ENCODE data around the gene MICAL3. TPM values are rescaled to one million over a fixed set of nuclear protein-coding genes. Genes with fewer than 3 reads are reported as not detected.

MICAL3 gene
- total and polyA plus RNA-seq, 9 of the 15 experiments (the other 6 are each of a cell fraction or from before 2014, with no cell fraction given), result 0.53 to 32.1 (median 12.3) TPM

DNA sequence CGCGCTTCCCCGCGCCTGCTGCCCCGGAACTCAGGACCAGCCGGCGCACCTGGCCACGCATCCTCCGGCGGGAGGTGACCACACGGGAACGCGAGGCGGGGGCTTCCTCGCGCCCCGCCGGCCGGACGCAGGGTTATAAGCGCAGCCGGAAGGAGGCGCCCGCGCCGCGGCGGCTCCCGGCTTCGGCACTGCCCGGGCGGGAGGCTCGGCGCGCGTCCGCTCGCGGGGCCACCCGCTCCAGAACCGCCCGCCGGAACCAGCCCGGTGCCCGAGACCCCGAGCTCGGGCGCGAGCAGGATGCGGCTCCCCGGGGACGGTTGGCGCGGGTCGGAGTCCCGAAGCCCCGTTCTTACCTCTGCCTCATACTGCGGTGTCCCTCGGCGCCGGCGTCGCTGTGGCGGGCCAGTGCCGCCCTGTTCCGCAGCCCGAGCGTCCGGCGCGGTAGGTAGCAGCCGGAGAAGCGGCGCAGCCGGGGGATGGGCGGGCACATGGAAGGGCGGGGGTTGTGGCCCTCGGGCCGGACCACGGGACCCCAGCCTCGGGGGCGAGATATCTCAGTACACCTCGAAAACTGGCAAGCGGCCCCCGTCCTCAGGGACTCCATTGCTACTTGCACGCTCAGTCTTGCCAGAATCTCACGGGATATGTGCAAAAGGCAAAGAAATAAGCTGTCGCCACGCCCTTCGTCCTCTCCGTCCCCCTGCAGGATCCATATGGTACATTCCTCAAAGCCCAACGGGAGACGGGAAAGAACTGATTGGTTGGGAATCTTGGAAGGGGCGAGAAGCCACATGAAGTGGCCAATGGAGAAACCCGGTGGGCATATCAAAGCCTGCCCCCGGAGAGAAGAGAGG is 23.1 kb downstream of the MICAL3 start (continued):
- peak in 2 of 3 experiments; percentile 45 to 59 for TF ChIP-seq YY1 (IDR thresholded peaks at IDR 0.05; ENCODE audit: borderline replicate concordance in 1 of 3, control insufficient read depth in 1 of 3, extremely low read depth in 1 of 3, insufficient read depth in 3 of 3, insufficient read length in 1 of 3, insufficient replicate concordance in 2 of 3, low read depth in 1 of 3, low read length in 2 of 3)
- peak; percentile 97 for TF ChIP-seq KLF1 (tag; IDR thresholded peaks at IDR 0.05)
- TF ChIP-seq EP300 (IDR thresholded peaks at IDR 0.05; ENCODE audit: low read length), result peak; percentile 4; the same call in 1 of the 2 replicates
- peak; percentile 83 for TF ChIP-seq CBX1 (IDR thresholded peaks at IDR 0.05; ENCODE audit: low read depth)
- TF ChIP-seq HNRNPH1 (optimal IDR thresholded peaks at IDR 0.05; ENCODE audit: low read depth, low read length), result no peak
- 0 out of 2 replicates have a peak, but pooled peaks have one; percentile 6 for TF ChIP-seq RFX5 (IDR thresholded peaks at IDR 0.05; ENCODE audit: low read depth, low read length)
- 0 out of 2 replicates have a peak, but pooled peaks have one; percentile 34 for TF ChIP-seq ZBTB1 (CRISPR knock-in tag; IDR thresholded peaks at IDR 0.05; ENCODE audit: borderline replicate concordance, low read depth)
- TF ChIP-seq, protein P1, sequence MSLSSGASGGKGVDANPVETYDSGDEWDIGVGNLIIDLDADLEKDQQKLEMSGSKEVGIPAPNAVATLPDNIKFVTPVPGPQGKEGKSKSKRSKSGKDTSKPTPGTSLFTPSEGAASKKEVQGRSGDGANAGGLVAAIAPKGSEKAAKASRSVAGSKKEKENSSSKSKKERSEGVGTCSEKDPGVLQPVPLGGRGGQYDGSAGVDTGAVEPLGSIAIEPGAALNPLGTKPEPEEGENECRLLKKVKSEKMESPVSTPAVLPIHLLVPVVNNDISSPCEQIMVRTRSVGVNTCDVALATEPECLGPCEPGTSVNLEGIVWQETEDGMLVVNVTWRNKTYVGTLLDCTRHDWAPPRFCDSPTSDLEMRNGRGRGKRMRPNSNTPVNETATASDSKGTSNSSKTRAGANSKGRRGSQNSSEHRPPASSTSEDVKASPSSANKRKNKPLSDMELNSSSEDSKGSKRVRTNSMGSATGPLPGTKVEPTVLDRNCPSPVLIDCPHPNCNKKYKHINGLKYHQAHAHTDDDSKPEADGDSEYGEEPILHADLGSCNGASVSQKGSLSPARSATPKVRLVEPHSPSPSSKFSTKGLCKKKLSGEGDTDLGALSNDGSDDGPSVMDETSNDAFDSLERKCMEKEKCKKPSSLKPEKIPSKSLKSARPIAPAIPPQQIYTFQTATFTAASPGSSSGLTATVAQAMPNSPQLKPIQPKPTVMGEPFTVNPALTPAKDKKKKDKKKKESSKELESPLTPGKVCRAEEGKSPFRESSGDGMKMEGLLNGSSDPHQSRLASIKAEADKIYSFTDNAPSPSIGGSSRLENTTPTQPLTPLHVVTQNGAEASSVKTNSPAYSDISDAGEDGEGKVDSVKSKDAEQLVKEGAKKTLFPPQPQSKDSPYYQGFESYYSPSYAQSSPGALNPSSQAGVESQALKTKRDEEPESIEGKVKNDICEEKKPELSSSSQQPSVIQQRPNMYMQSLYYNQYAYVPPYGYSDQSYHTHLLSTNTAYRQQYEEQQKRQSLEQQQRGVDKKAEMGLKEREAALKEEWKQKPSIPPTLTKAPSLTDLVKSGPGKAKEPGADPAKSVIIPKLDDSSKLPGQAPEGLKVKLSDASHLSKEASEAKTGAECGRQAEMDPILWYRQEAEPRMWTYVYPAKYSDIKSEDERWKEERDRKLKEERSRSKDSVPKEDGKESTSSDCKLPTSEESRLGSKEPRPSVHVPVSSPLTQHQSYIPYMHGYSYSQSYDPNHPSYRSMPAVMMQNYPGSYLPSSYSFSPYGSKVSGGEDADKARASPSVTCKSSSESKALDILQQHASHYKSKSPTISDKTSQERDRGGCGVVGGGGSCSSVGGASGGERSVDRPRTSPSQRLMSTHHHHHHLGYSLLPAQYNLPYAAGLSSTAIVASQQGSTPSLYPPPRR (CRISPR knock-in tag; IDR thresholded peaks at IDR 0.05; ENCODE audit: borderline replicate concordance), result no peak
- 0 out of 2 replicates have a peak, but pooled peaks have one; percentile 56 for TF ChIP-seq ZNF644 (tag; IDR thresholded peaks at IDR 0.05; ENCODE audit: low read depth)
- TF ChIP-seq POLR2H (tag; IDR thresholded peaks at IDR 0.05; ENCODE audit: low read depth), result no peak
- TF ChIP-seq ZNF24 (IDR thresholded peaks at IDR 0.05), result peak; percentile 55; the same call in 1 of the 2 replicates
- TF ChIP-seq, protein P2, sequence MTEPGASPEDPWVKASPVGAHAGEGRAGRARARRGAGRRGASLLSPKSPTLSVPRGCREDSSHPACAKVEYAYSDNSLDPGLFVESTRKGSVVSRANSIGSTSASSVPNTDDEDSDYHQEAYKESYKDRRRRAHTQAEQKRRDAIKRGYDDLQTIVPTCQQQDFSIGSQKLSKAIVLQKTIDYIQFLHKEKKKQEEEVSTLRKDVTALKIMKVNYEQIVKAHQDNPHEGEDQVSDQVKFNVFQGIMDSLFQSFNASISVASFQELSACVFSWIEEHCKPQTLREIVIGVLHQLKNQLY (CRISPR knock-in tag; conservative IDR thresholded peaks at IDR 0.05), result 0 out of 4 replicates have a peak, but pooled peaks of 1 of the 2 experiments have one; percentile 16
- TF ChIP-seq, protein P3, sequence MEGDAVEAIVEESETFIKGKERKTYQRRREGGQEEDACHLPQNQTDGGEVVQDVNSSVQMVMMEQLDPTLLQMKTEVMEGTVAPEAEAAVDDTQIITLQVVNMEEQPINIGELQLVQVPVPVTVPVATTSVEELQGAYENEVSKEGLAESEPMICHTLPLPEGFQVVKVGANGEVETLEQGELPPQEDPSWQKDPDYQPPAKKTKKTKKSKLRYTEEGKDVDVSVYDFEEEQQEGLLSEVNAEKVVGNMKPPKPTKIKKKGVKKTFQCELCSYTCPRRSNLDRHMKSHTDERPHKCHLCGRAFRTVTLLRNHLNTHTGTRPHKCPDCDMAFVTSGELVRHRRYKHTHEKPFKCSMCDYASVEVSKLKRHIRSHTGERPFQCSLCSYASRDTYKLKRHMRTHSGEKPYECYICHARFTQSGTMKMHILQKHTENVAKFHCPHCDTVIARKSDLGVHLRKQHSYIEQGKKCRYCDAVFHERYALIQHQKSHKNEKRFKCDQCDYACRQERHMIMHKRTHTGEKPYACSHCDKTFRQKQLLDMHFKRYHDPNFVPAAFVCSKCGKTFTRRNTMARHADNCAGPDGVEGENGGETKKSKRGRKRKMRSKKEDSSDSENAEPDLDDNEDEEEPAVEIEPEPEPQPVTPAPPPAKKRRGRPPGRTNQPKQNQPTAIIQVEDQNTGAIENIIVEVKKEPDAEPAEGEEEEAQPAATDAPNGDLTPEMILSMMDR (IDR thresholded peaks at IDR 0.05 in 2 of 3, conservative IDR thresholded peaks at IDR 0.05 in 1 of 3; ENCODE audit: insufficient read depth in 2 of 3, low read depth in 1 of 3, low read length in 3 of 3), result peak; percentile 55 to 74 (median 62)
- TF ChIP-seq, protein P4, sequence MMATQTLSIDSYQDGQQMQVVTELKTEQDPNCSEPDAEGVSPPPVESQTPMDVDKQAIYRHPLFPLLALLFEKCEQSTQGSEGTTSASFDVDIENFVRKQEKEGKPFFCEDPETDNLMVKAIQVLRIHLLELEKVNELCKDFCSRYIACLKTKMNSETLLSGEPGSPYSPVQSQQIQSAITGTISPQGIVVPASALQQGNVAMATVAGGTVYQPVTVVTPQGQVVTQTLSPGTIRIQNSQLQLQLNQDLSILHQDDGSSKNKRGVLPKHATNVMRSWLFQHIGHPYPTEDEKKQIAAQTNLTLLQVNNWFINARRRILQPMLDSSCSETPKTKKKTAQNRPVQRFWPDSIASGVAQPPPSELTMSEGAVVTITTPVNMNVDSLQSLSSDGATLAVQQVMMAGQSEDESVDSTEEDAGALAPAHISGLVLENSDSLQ (IDR thresholded peaks at IDR 0.05), result peak; percentile 95
- TF ChIP-seq ZNF445 (CRISPR knock-in tag; IDR thresholded peaks at IDR 0.05; ENCODE audit: low read depth), result no peak

Data from K562 (cell line).